HEK293 (cell line): ENCODE results near the gene DND1.
"Not testable (repeated sequence)": the region's sequence is repeated elsewhere in the genome, so short reads cannot be mapped to it uniquely, and the experiment has no call there.

Experiments
- CTCF ChIA-PET: fragments of 350-600 bp; formaldehyde crosslinking; extraction: SDS; loops from one replicate; lab custom pipeline; 2021; ENCODE audit warnings: antibody characterized with exemption; lab: Yijun Ruan, JAX
- POLR2A ChIA-PET: fragments of 300-600 bp; formaldehyde crosslinking; extraction: SDS; loops from one replicate; lab custom pipeline; 2020; ENCODE audit warnings: antibody characterized with exemption, inconsistent platforms; lab: Yijun Ruan, JAX
- H3K27ac ChIP-seq: fragments of 200-500 bp; sonication (Bioruptor generic); 2 replicates; pipeline ENCODE4 v1.5.1; 2014; ENCODE audit warnings: low read depth, low read length, control low read depth, inconsistent platforms; ENCODE audit errors: extremely low read depth
- H3K36me3 ChIP-seq, 2 experiments: fragments of 200-500 bp in 1 of 2; sonication (Bioruptor generic) in 1 of 2; 1 replicate in 1 of 2; 2 replicates in 1 of 2; pipeline ENCODE4 v1.5.1; 2014 to 2017; ENCODE audit warnings: inconsistent platforms in 2 of 2, low read length in 2 of 2; ENCODE audit not compliant: control insufficient read depth in 2 of 2, insufficient read depth in 1 of 2
- H3K4me1 ChIP-seq: fragments of 200-500 bp; sonication (Bioruptor generic); 2 replicates; pipeline ENCODE4 v1.5.1; 2014; ENCODE audit warnings: mild to moderate bottlenecking, low read length, inconsistent platforms; ENCODE audit not compliant: control insufficient read depth, insufficient read depth
- H3K4me3 ChIP-seq: 2 replicates; pipeline ENCODE4 v1.5.1; 2011; ENCODE audit warnings: low read depth, mild to moderate bottlenecking, control low read depth, low read length, moderate library complexity
- H3K9me3 ChIP-seq: fragments of 200-500 bp; sonication (Bioruptor generic); 2 replicates; pipeline ENCODE4 v1.5.1; 2014; ENCODE audit warnings: low read depth, low read length, inconsistent platforms; ENCODE audit not compliant: control insufficient read depth, insufficient read depth
- ATF2 ChIP-seq: fragments of 450-650 bp; formaldehyde crosslinking; IDR thresholded peaks from 2 replicates; pipeline ENCODE4 v1.5.1; 2016; ENCODE audit warnings: missing biosample characterization, missing genetic modification characterization, low read depth
- FEZF1 ChIP-seq: fragments of 450-650 bp; formaldehyde crosslinking; IDR thresholded peaks from 2 replicates; pipeline ENCODE4 v1.5.1; 2016; ENCODE audit warnings: missing biosample characterization, missing genetic modification characterization
- KLF17 ChIP-seq: fragments of 450-650 bp; formaldehyde crosslinking; IDR thresholded peaks from 2 replicates; pipeline ENCODE4 v1.5.1; 2016; ENCODE audit warnings: missing biosample characterization, missing genetic modification characterization
- KLF8 ChIP-seq: fragments of 450-650 bp; formaldehyde crosslinking; IDR thresholded peaks from 2 replicates; pipeline ENCODE4 v1.5.1; 2016; ENCODE audit warnings: missing biosample characterization, missing genetic modification characterization
- MYNN ChIP-seq: fragments of 450-650 bp; formaldehyde crosslinking; IDR thresholded peaks from 2 replicates; pipeline ENCODE4 v1.5.1; 2016; ENCODE audit warnings: missing biosample characterization, missing genetic modification characterization, borderline replicate concordance
- OSR2 ChIP-seq: fragments of 450-650 bp; formaldehyde crosslinking; IDR thresholded peaks from 2 replicates; pipeline ENCODE4 v1.5.1; 2016; ENCODE audit warnings: missing biosample characterization, missing genetic modification characterization
- WT1 ChIP-seq: fragments of 450-650 bp; formaldehyde crosslinking; IDR thresholded peaks from 2 replicates; pipeline ENCODE4 v1.5.1; 2016; ENCODE audit warnings: missing biosample characterization, missing genetic modification characterization
- ZBTB17 ChIP-seq: fragments of 450-650 bp; formaldehyde crosslinking; IDR thresholded peaks from 2 replicates; pipeline ENCODE4 v1.5.1; 2016; ENCODE audit warnings: missing biosample characterization, missing genetic modification characterization
- ZEB2 ChIP-seq: fragments of 450-650 bp; formaldehyde crosslinking; IDR thresholded peaks from 2 replicates; pipeline ENCODE4 v1.5.1; 2016; ENCODE audit warnings: missing biosample characterization, missing genetic modification characterization
- ZNF362 ChIP-seq: fragments of 450-650 bp; formaldehyde crosslinking; IDR thresholded peaks from 2 replicates; pipeline ENCODE4 v1.5.1; 2016; ENCODE audit warnings: missing biosample characterization, missing genetic modification characterization
- ZNF701 ChIP-seq: fragments of 450-650 bp; formaldehyde crosslinking; IDR thresholded peaks from 2 replicates; pipeline ENCODE4 v1.5.1; 2016; ENCODE audit warnings: missing biosample characterization, missing genetic modification characterization
- TF ChIP-seq, protein P1 (sequence below): fragments of 450-650 bp; formaldehyde crosslinking; IDR thresholded peaks from 2 replicates; pipeline ENCODE4 v1.5.1; 2016; ENCODE audit warnings: missing biosample characterization, missing genetic modification characterization

Gene DND1

GRCh38 chr5:140721395-140721794 lies 48.0 kb upstream of the DND1 start:
- H3K4me1 ChIP-seq, H3K27ac ChIP-seq, H3K9me3 ChIP-seq, H3K36me3 ChIP-seq, H3K4me3 ChIP-seq: not testable (repeated sequence)
- peak; percentile 30; the same call in 1 of the 2 replicates for TF ChIP-seq ZBTB17 (tag by site-specific recombination)
- TF ChIP-seq KLF8 (tag by site-specific recombination), result peak; percentile 26; the same call in 1 of the 2 replicates
- TF ChIP-seq FEZF1 (tag by site-specific recombination), result peak; percentile 57
- peak; percentile 43 for TF ChIP-seq WT1 (tag by site-specific recombination)
- TF ChIP-seq OSR2 (tag by site-specific recombination), result peak; percentile 67
- peak; percentile 12; the same call in 1 of the 2 replicates for TF ChIP-seq ZEB2 (tag by site-specific recombination)
- TF ChIP-seq ZNF362 (tag by site-specific recombination), result peak; percentile 75; the same call in 1 of the 2 replicates
- CTCF ChIA-PET, result interaction anchor here (0.7 to 2.0 kb wide), 7 partner anchors 10 to 474 kb away, joined by 3 to 11 read pairs (median 4); partner anchors contain the start of gene DND1
- POLR2A ChIA-PET, result interaction anchor here (0.7 to 1.5 kb wide), 3 partner anchors 10 to 375 kb away, joined by 3 to 4 read pairs (median 4); partner anchors contain the start of genes HBEGF and ZMAT2

GRCh38 chr5:140720738-140721137 lies 47.4 kb upstream of the DND1 start:
- not testable (repeated sequence) for H3K4me3 ChIP-seq, H3K27ac ChIP-seq, H3K36me3 ChIP-seq, H3K4me1 ChIP-seq, H3K9me3 ChIP-seq
- ChIA-PET CTCF (interaction anchor here (0.7 to 2.0 kb wide), 12 partner anchors 10 to 612 kb away, joined by 3 to 11 read pairs (median 5); partner anchors contain the start of gene WDR55), POLR2A (interaction anchor here (0.7 to 1.2 kb wide), 5 partner anchors 10 to 374 kb away, joined by 3 to 7 read pairs (median 4); partner anchors contain the start of gene HBEGF)
- peak; percentile 49 for TF ChIP-seq MYNN
- TF ChIP-seq, protein P1, sequence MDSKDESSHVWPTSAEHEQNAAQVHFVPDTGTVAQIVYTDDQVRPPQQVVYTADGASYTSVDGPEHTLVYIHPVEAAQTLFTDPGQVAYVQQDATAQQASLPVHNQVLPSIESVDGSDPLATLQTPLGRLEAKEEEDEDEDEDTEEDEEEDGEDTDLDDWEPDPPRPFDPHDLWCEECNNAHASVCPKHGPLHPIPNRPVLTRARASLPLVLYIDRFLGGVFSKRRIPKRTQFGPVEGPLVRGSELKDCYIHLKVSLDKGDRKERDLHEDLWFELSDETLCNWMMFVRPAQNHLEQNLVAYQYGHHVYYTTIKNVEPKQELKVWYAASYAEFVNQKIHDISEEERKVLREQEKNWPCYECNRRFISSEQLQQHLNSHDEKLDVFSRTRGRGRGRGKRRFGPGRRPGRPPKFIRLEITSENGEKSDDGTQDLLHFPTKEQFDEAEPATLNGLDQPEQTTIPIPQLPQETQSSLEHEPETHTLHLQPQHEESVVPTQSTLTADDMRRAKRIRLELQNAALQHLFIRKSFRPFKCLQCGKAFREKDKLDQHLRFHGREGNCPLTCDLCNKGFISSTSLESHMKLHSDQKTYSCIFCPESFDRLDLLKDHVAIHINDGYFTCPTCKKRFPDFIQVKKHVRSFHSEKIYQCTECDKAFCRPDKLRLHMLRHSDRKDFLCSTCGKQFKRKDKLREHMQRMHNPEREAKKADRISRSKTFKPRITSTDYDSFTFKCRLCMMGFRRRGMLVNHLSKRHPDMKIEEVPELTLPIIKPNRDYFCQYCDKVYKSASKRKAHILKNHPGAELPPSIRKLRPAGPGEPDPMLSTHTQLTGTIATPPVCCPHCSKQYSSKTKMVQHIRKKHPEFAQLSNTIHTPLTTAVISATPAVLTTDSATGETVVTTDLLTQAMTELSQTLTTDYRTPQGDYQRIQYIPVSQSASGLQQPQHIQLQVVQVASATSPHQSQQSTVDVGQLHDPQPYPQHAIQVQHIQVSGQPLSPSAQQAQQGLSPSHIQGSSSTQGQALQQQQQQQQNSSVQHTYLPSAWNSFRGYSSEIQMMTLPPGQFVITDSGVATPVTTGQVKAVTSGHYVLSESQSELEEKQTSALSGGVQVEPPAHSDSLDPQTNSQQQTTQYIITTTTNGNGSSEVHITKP (tag by site-specific recombination), result peak; percentile 99

DNA sequence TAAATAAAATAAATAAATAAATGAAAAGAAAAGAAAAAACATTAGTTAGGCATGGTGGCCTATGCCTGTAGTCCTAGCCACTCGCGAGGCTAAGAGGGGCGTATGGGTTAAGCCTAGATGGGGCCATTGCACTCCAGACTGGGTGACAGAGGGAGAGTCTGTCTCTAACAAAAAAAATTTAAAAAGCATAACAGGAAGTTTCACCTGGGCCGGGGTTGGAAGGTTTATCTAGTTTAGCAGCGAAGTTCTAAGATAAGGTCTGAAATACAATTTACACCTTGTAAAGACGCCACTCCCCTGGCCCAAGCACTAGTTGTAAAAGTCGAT lies 44.9 kb upstream of the DND1 start:
- ChIA-PET POLR2A (interaction anchor here (0.8 to 1.3 kb wide), 8 partner anchors 8 to 372 kb away, joined by 3 to 14 read pairs (median 8); partner anchors contain the start of genes ANKHD1, HARS1, HARS2 and HBEGF), CTCF (interaction anchor here (0.6 to 2.3 kb wide), 8 partner anchors 43 to 437 kb away, joined by 3 to 10 read pairs (median 4); partner anchors contain the start of gene CD14)
- no peaks in the 10 kb centered on the region for H3K36me3 ChIP-seq
- H3K9me3 ChIP-seq, result no peaks in the 10 kb centered on the region
- TF ChIP-seq, protein P1 (tag by site-specific recombination), result peak; percentile 95
- TF ChIP-seq ZNF701 (tag by site-specific recombination) (no peak), FEZF1 (tag by site-specific recombination) (no peak), ATF2 (no peak), KLF17 (tag by site-specific recombination) (no peak)
- no peak overlapping the region; the same call in 1 of the 2 replicates for H3K27ac ChIP-seq
- peak overlapping the region; percentile 45 for H3K4me3 ChIP-seq
- H3K4me1 ChIP-seq, result no peaks in the 10 kb centered on the region
